ENCODE data around the gene EPHB2.
"Not testable (repeated sequence)": the region's sequence is repeated elsewhere in the genome, so short reads cannot be mapped to it uniquely, and the experiment has no call there.

Gene EPHB2

GRCh38 chr1:22824466-22824865 lies 113.8 kb downstream of the EPHB2 start:
- no peak for DNase-seq

GRCh38 chr1:22824975-22825374 lies 114.3 kb downstream of the EPHB2 start:
- DNase-seq, result no peak

GRCh38 chr1:22825486-22826189 lies 115.0 kb downstream of the EPHB2 start:
- DNase-seq, result peak; percentile 10

- no peak for DNase-seq
Observed at GRCh38 chr1:22826604-22827580, 116.3 kb downstream of the EPHB2 start.

GRCh38 chr1:22827666-22828483 lies 117.2 kb downstream of the EPHB2 start:
- DNase-seq, result no peak

- no peak for DNase-seq
Observed at GRCh38 chr1:22828484-22829308, 118.1 kb downstream of the EPHB2 start.

GRCh38 chr1:22829309-22829989 lies 118.8 kb downstream of the EPHB2 start:
- no peak for DNase-seq

- DNase-seq, result no peak
Observed at GRCh38 chr1:22830041-22830566, 119.5 kb downstream of the EPHB2 start.

- no peak for DNase-seq
Observed at GRCh38 chr1:22830757-22831340, 120.2 kb downstream of the EPHB2 start.

- DNase-seq, result no peak
Observed at GRCh38 chr1:22831729-22832413, 121.2 kb downstream of the EPHB2 start.

GRCh38 chr1:22832414-22832786 lies 121.8 kb downstream of the EPHB2 start:
- DNase-seq, result no peak

- DNase-seq, result no peak
Observed at GRCh38 chr1:22833699-22834098, 123.1 kb downstream of the EPHB2 start.

GRCh38 chr1:22834420-22834819 lies 123.8 kb downstream of the EPHB2 start:
- not testable (repeated sequence) for DNase-seq

GRCh38 chr1:22835636-22836319 lies 125.1 kb downstream of the EPHB2 start:
- DNase-seq, result no peak

GRCh38 chr1:22836850-22837249 lies 126.2 kb downstream of the EPHB2 start:
- no peak for DNase-seq

- DNase-seq, result no peak
Observed at GRCh38 chr1:22837332-22837731, 126.7 kb downstream of the EPHB2 start.

GRCh38 chr1:22838965-22839364 lies 128.3 kb downstream of the EPHB2 start:
- no peak for DNase-seq

- no peak for DNase-seq
Observed at GRCh38 chr1:22839806-22840205, 129.2 kb downstream of the EPHB2 start.

GRCh38 chr1:22841142-22841541 lies 130.5 kb downstream of the EPHB2 start:
- DNase-seq, result no peak

- DNase-seq, result no peak
Observed at GRCh38 chr1:22841860-22842281, 131.2 kb downstream of the EPHB2 start.

Data from NCI-H526 treated with DMSO at 0.1 percent for 48 hours (cell line).